Liver (tissue), 9 donors: ENCODE data around the gene SERPINE1. TPM values are rescaled to one million over a fixed set of nuclear protein-coding genes. Genes with fewer than 3 reads are reported as not detected.
A peak's percentile ranks its signal among the peaks of the same experiment; 100 is the strongest.

Experiments used
- DNase-seq: peaks from one replicate; pipeline ENCODE4 v3.0.0-alpha.2; 2017; ENCODE audit warnings: low spot score
- H3K27ac ChIP-seq, 2 donors: one replicate each; pipeline ENCODE4 v1.7.0; 2013; ENCODE audit warnings: inconsistent platforms in 2 of 2, low read length in 2 of 2, control low read depth in 1 of 2, low read depth in 1 of 2, mild to moderate bottlenecking in 1 of 2
- H3K27me3 ChIP-seq, 4 donors: one replicate each; pipeline versions ENCODE4 v1.6.1 to v1.7.0; 2013; ENCODE audit warnings: low read length in 3 of 4, inconsistent platforms in 1 of 4, mild to moderate bottlenecking in 1 of 4, moderate library complexity in 1 of 4; ENCODE audit not compliant: control insufficient read depth in 4 of 4, insufficient read depth in 4 of 4
- H3K36me3 ChIP-seq, 4 donors: one replicate each; pipeline versions ENCODE4 v1.6.1 to v1.7.0; 2013; ENCODE audit warnings: low read length in 3 of 4, mild to moderate bottlenecking in 3 of 4, low read depth in 1 of 4, moderate library complexity in 1 of 4; ENCODE audit not compliant: control insufficient read depth in 4 of 4, insufficient read depth in 3 of 4
- H3K4me1 ChIP-seq, 4 donors: one replicate each; pipeline versions ENCODE4 v1.6.1 to v1.7.0; 2013; ENCODE audit warnings: low read length in 3 of 4, mild to moderate bottlenecking in 3 of 4, moderate library complexity in 1 of 4; ENCODE audit not compliant: control insufficient read depth in 4 of 4, insufficient read depth in 4 of 4
- H3K4me3 ChIP-seq, 3 donors: one replicate each; pipeline versions ENCODE4 v1.6.1 to v1.7.0; 2013; ENCODE audit warnings: low read length in 3 of 3, control low read depth in 1 of 3, low read depth in 1 of 3, mild to moderate bottlenecking in 1 of 3
- H3K9ac ChIP-seq, 2 donors: one replicate each; pipeline ENCODE4 v1.7.0; 2013; ENCODE audit warnings: low read length in 2 of 2, mild to moderate bottlenecking in 2 of 2, moderate library complexity in 2 of 2, control low read depth in 1 of 2, low read depth in 1 of 2
- H3K9me3 ChIP-seq, 4 donors: one replicate each; pipeline versions ENCODE4 v1.6.1 to v1.7.0; 2013; ENCODE audit warnings: low read length in 3 of 4; ENCODE audit not compliant: control insufficient read depth in 4 of 4
- EGR1 ChIP-seq, 2 donors: IDR thresholded peaks; 2 replicates each; pipeline ENCODE4 v1.6.1; 2016 to 2018; ENCODE audit warnings: antibody characterized with exemption in 2 of 2, low read depth in 2 of 2
- FOXA1 ChIP-seq: IDR thresholded peaks from 2 replicates; pipeline ENCODE4 v1.6.1; 2016; ENCODE audit warnings: antibody characterized with exemption
- FOXA2 ChIP-seq: IDR thresholded peaks from 2 replicates; pipeline ENCODE4 v1.6.1; 2016; ENCODE audit warnings: antibody characterized with exemption
- GABPA ChIP-seq, 2 donors: IDR thresholded peaks in 1 of 2; conservative IDR thresholded peaks in 1 of 2; 2 replicates each; pipeline ENCODE4 v1.6.1; 2016; ENCODE audit warnings: antibody characterized with exemption in 2 of 2, mild to moderate bottlenecking in 1 of 2, moderate library complexity in 1 of 2
- HNF4A ChIP-seq, 2 donors: conservative IDR thresholded peaks; 2 replicates each; pipeline ENCODE4 v1.6.1; 2016; ENCODE audit warnings: antibody characterized with exemption in 2 of 2, mild to moderate bottlenecking in 2 of 2
- HNF4G ChIP-seq: IDR thresholded peaks from 2 replicates; pipeline ENCODE4 v1.6.1; 2016; ENCODE audit warnings: antibody characterized with exemption
- JUND ChIP-seq, 2 donors: IDR thresholded peaks; 2 replicates each; pipeline ENCODE4 v1.6.1; 2016; ENCODE audit warnings: antibody characterized with exemption in 2 of 2
- NR2F2 ChIP-seq: IDR thresholded peaks from 2 replicates; pipeline ENCODE4 v1.6.1; 2016; ENCODE audit warnings: antibody characterized with exemption
- RAD21 ChIP-seq, 2 donors: IDR thresholded peaks; 2 replicates each; pipeline ENCODE4 v1.6.1; 2016; ENCODE audit warnings: antibody characterized with exemption in 2 of 2, mild to moderate bottlenecking in 2 of 2
- RXRA ChIP-seq, 2 donors: IDR thresholded peaks; 2 replicates each; pipeline ENCODE4 v1.6.1; 2017 to 2018; ENCODE audit warnings: antibody characterized with exemption in 2 of 2, mild to moderate bottlenecking in 1 of 2
- SP1 ChIP-seq: IDR thresholded peaks from 2 replicates; pipeline ENCODE4 v1.6.1; 2018; ENCODE audit warnings: antibody characterized with exemption, mild to moderate bottlenecking
- TAF1 ChIP-seq: conservative IDR thresholded peaks from 2 replicates; pipeline ENCODE4 v1.6.1; 2016; ENCODE audit warnings: antibody characterized with exemption, mild to moderate bottlenecking
- YY1 ChIP-seq: IDR thresholded peaks from 2 replicates; pipeline ENCODE4 v1.6.1; 2016; ENCODE audit warnings: antibody characterized with exemption, mild to moderate bottlenecking
- WGBS: extraction: QIAGEN DNeasy Blood & Tissue Kit; methylation state at CpG from one replicate; pipeline ENCODE4 v1.1.7; 2013; 5-methylcytosine and 5-hydroxymethylcytosine counted together
- polyA plus RNA-seq, 2 donors: library from polyadenylated mRNA; stranded (reverse) in 1 of 2; unstranded in 1 of 2; fragments of 200-250 nt in 1 of 2; fragments of >200 nt in 1 of 2; fragmentation: Nextera tagmentation in 1 of 2; extraction: Ambion mirVana in 1 of 2; gene quantifications; one replicate each; pipeline versions ENCODE4 v1.2.1 to v1.2.3, GENCODE V29; 2013 to 2015
- total RNA-seq, 2 donors: library from RNA; depleted of rRNA; stranded (reverse); fragments of >200 nt; gene quantifications; one replicate each; pipeline ENCODE4 v1.2.3, GENCODE V29; 2014
- TF ChIP-seq, protein P1 (sequence below): fragments of 150-350 bp; IDR thresholded peaks from 2 replicates; pipeline ENCODE4 v1.5.1; 2017; ENCODE audit warnings: improper control_type of control experiment, low read depth, low read length; ENCODE audit not compliant: missing input control
- TF ChIP-seq, protein P2 (sequence below): IDR thresholded peaks from 2 replicates; pipeline ENCODE4 v1.6.1; 2016; ENCODE audit warnings: antibody characterized with exemption, mild to moderate bottlenecking
- TF ChIP-seq, protein P3 (sequence below): IDR thresholded peaks from 2 replicates; pipeline ENCODE4 v1.6.1; 2016; ENCODE audit warnings: antibody characterized with exemption
- TF ChIP-seq, protein P4 (sequence below): IDR thresholded peaks from 2 replicates; pipeline ENCODE4 v1.6.1; 2016; ENCODE audit warnings: antibody characterized with exemption
- TF ChIP-seq, protein P5 (sequence below): IDR thresholded peaks from 2 replicates; pipeline ENCODE4 v1.6.1; 2016; ENCODE audit warnings: antibody characterized with exemption
- donor health status: healthy.
- donor health status: healthy.
- donor health status: healthy.
- donor health status: healthy.
- donor health status: healthy.

Gene SERPINE1
- total RNA-seq, result 10 to 100 TPM in 1 of 2 donors, under 1 TPM in 1; 0.93 to 10.2 TPM
- 10 to 100 TPM in 1 of 2 donors, 1 to 10 TPM in 1; 5.8 to 18.6 TPM for polyA plus RNA-seq

DNA sequence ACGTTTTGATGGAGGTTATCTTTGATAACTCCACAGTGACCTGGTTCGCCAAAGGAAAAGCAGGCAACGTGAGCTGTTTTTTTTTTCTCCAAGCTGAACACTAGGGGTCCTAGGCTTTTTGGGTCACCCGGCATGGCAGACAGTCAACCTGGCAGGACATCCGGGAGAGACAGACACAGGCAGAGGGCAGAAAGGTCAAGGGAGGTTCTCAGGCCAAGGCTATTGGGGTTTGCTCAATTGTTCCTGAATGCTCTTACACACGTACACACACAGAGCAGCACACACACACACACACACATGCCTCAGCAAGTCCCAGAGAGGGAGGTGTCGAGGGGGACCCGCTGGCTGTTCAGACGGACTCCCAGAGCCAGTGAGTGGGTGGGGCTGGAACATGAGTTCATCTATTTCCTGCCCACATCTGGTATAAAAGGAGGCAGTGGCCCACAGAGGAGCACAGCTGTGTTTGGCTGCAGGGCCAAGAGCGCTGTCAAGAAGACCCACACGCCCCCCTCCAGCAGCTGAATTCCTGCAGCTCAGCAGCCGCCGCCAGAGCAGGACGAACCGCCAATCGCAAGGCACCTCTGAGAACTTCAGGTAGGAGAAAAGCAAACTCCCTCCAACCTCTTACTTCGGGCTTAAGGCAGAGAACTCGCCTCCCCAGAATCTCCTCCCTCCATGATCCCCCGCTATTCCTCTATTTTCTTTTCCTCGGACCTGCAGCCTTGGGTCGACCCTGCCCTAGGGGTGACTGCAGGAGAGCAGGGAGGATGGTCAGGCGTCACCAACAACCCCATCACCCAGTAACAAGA, at the start of gene SERPINE1:
Gene SERPINE1, plus strand, starts transcription at position 454 of the 809 bp plus-strand sequence. CDS start 1,290 bp downstream, outside the sequence.
- peak; percentile 64 for DNase-seq
- H3K36me3 ChIP-seq, result peaks cover 0 to 14% (median 7%) of the 10 kb centered on the region in 4 donors
- H3K4me1 ChIP-seq, result peaks cover 20 to 51% (median 30%) of the 10 kb centered on the region in 4 donors
- TF ChIP-seq NR2F2 (peak; percentile 100), EGR1 (IDR thresholded peaks at IDR 0.05; ENCODE audit: low read depth in 2 of 2) (peak; percentile 89 to 93), FOXA1 (no peak), YY1 (peak; percentile 91), JUND (IDR thresholded peaks at IDR 0.05) (peak; percentile 75 to 89), HNF4A (conservative IDR thresholded peaks at IDR 0.05) (peak; percentile 71 to 78), RAD21 (IDR thresholded peaks at IDR 0.05) (peak; percentile 43 to 69), GABPA (IDR thresholded peaks at IDR 0.05 in 1 of 2, conservative IDR thresholded peaks at IDR 0.05 in 1 of 2) (peak; percentile 39 to 73), FOXA2 (peak; percentile 47), SP1 (peak; percentile 96), TAF1 (peak; percentile 90), HNF4G (peak; percentile 71), RXRA (IDR thresholded peaks at IDR 0.05) (peak; percentile 96 to 100)
- TF ChIP-seq, protein P1, sequence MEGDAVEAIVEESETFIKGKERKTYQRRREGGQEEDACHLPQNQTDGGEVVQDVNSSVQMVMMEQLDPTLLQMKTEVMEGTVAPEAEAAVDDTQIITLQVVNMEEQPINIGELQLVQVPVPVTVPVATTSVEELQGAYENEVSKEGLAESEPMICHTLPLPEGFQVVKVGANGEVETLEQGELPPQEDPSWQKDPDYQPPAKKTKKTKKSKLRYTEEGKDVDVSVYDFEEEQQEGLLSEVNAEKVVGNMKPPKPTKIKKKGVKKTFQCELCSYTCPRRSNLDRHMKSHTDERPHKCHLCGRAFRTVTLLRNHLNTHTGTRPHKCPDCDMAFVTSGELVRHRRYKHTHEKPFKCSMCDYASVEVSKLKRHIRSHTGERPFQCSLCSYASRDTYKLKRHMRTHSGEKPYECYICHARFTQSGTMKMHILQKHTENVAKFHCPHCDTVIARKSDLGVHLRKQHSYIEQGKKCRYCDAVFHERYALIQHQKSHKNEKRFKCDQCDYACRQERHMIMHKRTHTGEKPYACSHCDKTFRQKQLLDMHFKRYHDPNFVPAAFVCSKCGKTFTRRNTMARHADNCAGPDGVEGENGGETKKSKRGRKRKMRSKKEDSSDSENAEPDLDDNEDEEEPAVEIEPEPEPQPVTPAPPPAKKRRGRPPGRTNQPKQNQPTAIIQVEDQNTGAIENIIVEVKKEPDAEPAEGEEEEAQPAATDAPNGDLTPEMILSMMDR, result peak; percentile 42
- TF ChIP-seq, protein P2, sequence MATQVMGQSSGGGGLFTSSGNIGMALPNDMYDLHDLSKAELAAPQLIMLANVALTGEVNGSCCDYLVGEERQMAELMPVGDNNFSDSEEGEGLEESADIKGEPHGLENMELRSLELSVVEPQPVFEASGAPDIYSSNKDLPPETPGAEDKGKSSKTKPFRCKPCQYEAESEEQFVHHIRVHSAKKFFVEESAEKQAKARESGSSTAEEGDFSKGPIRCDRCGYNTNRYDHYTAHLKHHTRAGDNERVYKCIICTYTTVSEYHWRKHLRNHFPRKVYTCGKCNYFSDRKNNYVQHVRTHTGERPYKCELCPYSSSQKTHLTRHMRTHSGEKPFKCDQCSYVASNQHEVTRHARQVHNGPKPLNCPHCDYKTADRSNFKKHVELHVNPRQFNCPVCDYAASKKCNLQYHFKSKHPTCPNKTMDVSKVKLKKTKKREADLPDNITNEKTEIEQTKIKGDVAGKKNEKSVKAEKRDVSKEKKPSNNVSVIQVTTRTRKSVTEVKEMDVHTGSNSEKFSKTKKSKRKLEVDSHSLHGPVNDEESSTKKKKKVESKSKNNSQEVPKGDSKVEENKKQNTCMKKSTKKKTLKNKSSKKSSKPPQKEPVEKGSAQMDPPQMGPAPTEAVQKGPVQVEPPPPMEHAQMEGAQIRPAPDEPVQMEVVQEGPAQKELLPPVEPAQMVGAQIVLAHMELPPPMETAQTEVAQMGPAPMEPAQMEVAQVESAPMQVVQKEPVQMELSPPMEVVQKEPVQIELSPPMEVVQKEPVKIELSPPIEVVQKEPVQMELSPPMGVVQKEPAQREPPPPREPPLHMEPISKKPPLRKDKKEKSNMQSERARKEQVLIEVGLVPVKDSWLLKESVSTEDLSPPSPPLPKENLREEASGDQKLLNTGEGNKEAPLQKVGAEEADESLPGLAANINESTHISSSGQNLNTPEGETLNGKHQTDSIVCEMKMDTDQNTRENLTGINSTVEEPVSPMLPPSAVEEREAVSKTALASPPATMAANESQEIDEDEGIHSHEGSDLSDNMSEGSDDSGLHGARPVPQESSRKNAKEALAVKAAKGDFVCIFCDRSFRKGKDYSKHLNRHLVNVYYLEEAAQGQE, result peak; percentile 84
- TF ChIP-seq, protein P3, sequence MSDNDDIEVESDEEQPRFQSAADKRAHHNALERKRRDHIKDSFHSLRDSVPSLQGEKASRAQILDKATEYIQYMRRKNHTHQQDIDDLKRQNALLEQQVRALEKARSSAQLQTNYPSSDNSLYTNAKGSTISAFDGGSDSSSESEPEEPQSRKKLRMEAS, result peak; percentile 21
- TF ChIP-seq, protein P4, sequence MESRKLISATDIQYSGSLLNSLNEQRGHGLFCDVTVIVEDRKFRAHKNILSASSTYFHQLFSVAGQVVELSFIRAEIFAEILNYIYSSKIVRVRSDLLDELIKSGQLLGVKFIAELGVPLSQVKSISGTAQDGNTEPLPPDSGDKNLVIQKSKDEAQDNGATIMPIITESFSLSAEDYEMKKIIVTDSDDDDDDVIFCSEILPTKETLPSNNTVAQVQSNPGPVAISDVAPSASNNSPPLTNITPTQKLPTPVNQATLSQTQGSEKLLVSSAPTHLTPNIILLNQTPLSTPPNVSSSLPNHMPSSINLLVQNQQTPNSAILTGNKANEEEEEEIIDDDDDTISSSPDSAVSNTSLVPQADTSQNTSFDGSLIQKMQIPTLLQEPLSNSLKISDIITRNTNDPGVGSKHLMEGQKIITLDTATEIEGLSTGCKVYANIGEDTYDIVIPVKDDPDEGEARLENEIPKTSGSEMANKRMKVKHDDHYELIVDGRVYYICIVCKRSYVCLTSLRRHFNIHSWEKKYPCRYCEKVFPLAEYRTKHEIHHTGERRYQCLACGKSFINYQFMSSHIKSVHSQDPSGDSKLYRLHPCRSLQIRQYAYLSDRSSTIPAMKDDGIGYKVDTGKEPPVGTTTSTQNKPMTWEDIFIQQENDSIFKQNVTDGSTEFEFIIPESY, result peak; percentile 85
- TF ChIP-seq, protein P5, sequence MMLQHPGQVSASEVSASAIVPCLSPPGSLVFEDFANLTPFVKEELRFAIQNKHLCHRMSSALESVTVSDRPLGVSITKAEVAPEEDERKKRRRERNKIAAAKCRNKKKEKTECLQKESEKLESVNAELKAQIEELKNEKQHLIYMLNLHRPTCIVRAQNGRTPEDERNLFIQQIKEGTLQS, result no peak
- H3K9me3 ChIP-seq, result no peaks in the 10 kb centered on the region
- 8% methylated on average over 22 of the region's 22 CpGs for WGBS
- H3K27ac ChIP-seq, result peak within 1 kb of the TSS; percentile 83 to 96
- H3K4me3 ChIP-seq, result peak within 1 kb of the TSS; percentile 45 to 50 (median 47)
- H3K27me3 ChIP-seq, result no peaks in the 10 kb centered on the region
- H3K9ac ChIP-seq, result peak within 1 kb of the TSS in 1 of 2 donors; percentile 88
